Neural crest cell (in vitro differentiated cells): ENCODE data around the gene ITGAL. TPM values are rescaled to one million over a fixed set of nuclear protein-coding genes. Genes with fewer than 3 reads are reported as not detected.

ENCODE experiments used
- DNase-seq: peaks from one replicate; pipeline ENCODE4 v3.0.0; 2021; ENCODE audit warnings: low read depth, mixed read lengths, low spot score
- H3K27ac Mint-ChIP-seq: one replicate; pipeline ENCODE4 v1.8.0; 2021; ENCODE audit warnings: mild to moderate bottlenecking, mixed read lengths; ENCODE audit not compliant: unreplicated experiment
- H3K27me3 Mint-ChIP-seq: 2 replicates; pipeline ENCODE4 v1.8.0; 2021; ENCODE audit warnings: low read depth, mild to moderate bottlenecking, mixed read lengths
- H3K36me3 Mint-ChIP-seq: 2 replicates; pipeline ENCODE4 v1.8.0; 2021; ENCODE audit warnings: low read depth, mild to moderate bottlenecking, mixed read lengths
- H3K4me1 Mint-ChIP-seq: 2 replicates; pipeline ENCODE4 v1.8.0; 2021; ENCODE audit warnings: mixed read lengths
- H3K4me3 Mint-ChIP-seq: one replicate; pipeline ENCODE4 v1.8.0; 2021; ENCODE audit warnings: mild to moderate bottlenecking, mixed read lengths
- H3K9me3 Mint-ChIP-seq: 2 replicates; pipeline ENCODE4 v1.8.0; 2021; ENCODE audit warnings: mixed read lengths
- CTCF ChIP-seq: fragments of 200-600 bp; sonication (generic); conservative IDR thresholded peaks from 2 replicates; pipeline ENCODE4 v1.5.0; 2021; ENCODE audit warnings: antibody characterized with exemption, mild to moderate bottlenecking
- total RNA-seq: library from RNA; stranded (reverse); gene quantifications from 2 replicates; pipeline ENCODE4 v1.2.1, GENCODE V29; 2021

Gene ITGAL
- total RNA-seq, 1 donor from 2014 or later = not detected

- Mint-ChIP-seq H3K36me3 (no peaks in the 10 kb centered on the region), H3K4me3 (no peak overlapping the region), H3K9me3 (no peaks in the 10 kb centered on the region), H3K27ac (peak overlapping the region; percentile 7), H3K4me1 (peaks cover 6% of the 10 kb centered on the region), H3K27me3 (no peaks in the 10 kb centered on the region)
- no peak for TF ChIP-seq CTCF
- no peak for DNase-seq
Measured at GRCh38 chr16:30490210-30490609, 17.7 kb downstream of the ITGAL start.

GRCh38 chr16:30491229-30491628 lies 18.7 kb downstream of the ITGAL start:
- Mint-ChIP-seq H3K27ac (no peak overlapping the region), H3K9me3 (no peaks in the 10 kb centered on the region), H3K4me3 (no peak overlapping the region), H3K36me3 (no peaks in the 10 kb centered on the region), H3K4me1 (peaks cover 6% of the 10 kb centered on the region), H3K27me3 (no peaks in the 10 kb centered on the region)
- no peak for DNase-seq
- TF ChIP-seq CTCF = no peak

- Mint-ChIP-seq H3K27ac (no peak overlapping the region), H3K9me3 (no peaks in the 10 kb centered on the region), H3K4me3 (no peak overlapping the region), H3K36me3 (no peaks in the 10 kb centered on the region), H3K27me3 (no peaks in the 10 kb centered on the region), H3K4me1 (peaks cover 6% of the 10 kb centered on the region)
- no peak for TF ChIP-seq CTCF
- no peak for DNase-seq
Measured at GRCh38 chr16:30491744-30492308, 19.3 kb downstream of the ITGAL start.

- Mint-ChIP-seq H3K36me3 (no peaks in the 10 kb centered on the region), H3K9me3 (no peaks in the 10 kb centered on the region), H3K4me1 (peaks cover 6% of the 10 kb centered on the region), H3K4me3 (no peak overlapping the region), H3K27me3 (no peaks in the 10 kb centered on the region), H3K27ac (no peak overlapping the region)
- no peak for DNase-seq
- no peak for TF ChIP-seq CTCF
Measured at GRCh38 chr16:30493941-30494488, 21.5 kb downstream of the ITGAL start.

GRCh38 chr16:30494709-30495108 lies 22.2 kb downstream of the ITGAL start:
- TF ChIP-seq CTCF = no peak
- Mint-ChIP-seq H3K27ac (peak overlapping the region; percentile 84), H3K4me1 (peaks cover 6% of the 10 kb centered on the region), H3K36me3 (no peaks in the 10 kb centered on the region), H3K9me3 (no peaks in the 10 kb centered on the region), H3K27me3 (no peaks in the 10 kb centered on the region), H3K4me3 (no peak overlapping the region)
- DNase-seq = no peak
